MM.1S (cell line): ENCODE measurements around the gene CDC23.
A peak's percentile ranks its signal among the peaks of the same experiment; 100 is the strongest.

ENCODE experiments used
- DNase-seq: peaks from one replicate; pipeline ENCODE4 v3.0.0-alpha.2; 2015
- H2AFZ ChIP-seq: fragments of 300-600 bp; sonication (generic); 2 replicates; pipeline ENCODE4 v1.6.0; 2016; ENCODE audit warnings: antibody characterized with exemption, low read length
- H3F3A ChIP-seq: fragments of 300-600 bp; sonication (generic); 2 replicates; pipeline ENCODE4 v1.6.1; 2016; ENCODE audit warnings: mild to moderate bottlenecking, antibody characterized with exemption, low read length, moderate library complexity, mixed read lengths; ENCODE audit not compliant: insufficient read depth
- H3K27ac ChIP-seq: fragments of 300-600 bp; sonication (generic); 2 replicates; pipeline ENCODE4 v1.5.1; 2016; ENCODE audit warnings: mild to moderate bottlenecking, low read length
- H3K27me3 ChIP-seq: fragments of 300-600 bp; sonication (generic); replicated peaks from 2 replicates; pipeline ENCODE4 v1.6.0; 2016; ENCODE audit warnings: low read length; ENCODE audit not compliant: insufficient read depth
- H3K36me3 ChIP-seq: fragments of 300-600 bp; sonication (generic); replicated peaks from 2 replicates; pipeline ENCODE4 v1.6.1; 2016; ENCODE audit warnings: mild to moderate bottlenecking, low read length, mixed read lengths; ENCODE audit not compliant: insufficient read depth
- H3K4me1 ChIP-seq: fragments of 300-600 bp; sonication (generic); 2 replicates; pipeline ENCODE4 v1.6.1; 2016; ENCODE audit warnings: low read length, mixed read lengths
- H3K4me2 ChIP-seq: fragments of 300-600 bp; sonication (generic); 2 replicates; pipeline ENCODE4 v1.6.0; 2016; ENCODE audit warnings: low read depth, low read length
- H3K4me3 ChIP-seq: fragments of 300-600 bp; sonication (generic); 2 replicates; pipeline ENCODE4 v1.5.1; 2016; ENCODE audit warnings: low read length, mixed read lengths
- H3K79me2 ChIP-seq: fragments of 300-600 bp; sonication (generic); 2 replicates; pipeline ENCODE4 v1.6.1; 2016; ENCODE audit warnings: mixed run types, low read length, mixed read lengths
- H3K9ac ChIP-seq: fragments of 300-600 bp; sonication (generic); 2 replicates; pipeline ENCODE4 v1.6.1; 2016; ENCODE audit warnings: low read length, mixed read lengths
- H3K9me2 ChIP-seq: fragments of 300-600 bp; sonication (generic); replicated peaks from 2 replicates; pipeline ENCODE4 v1.6.1; 2016; ENCODE audit warnings: mild to moderate bottlenecking, low read length, mixed read lengths; ENCODE audit not compliant: insufficient read depth
- H3K9me3 ChIP-seq: fragments of 300-600 bp; sonication (generic); replicated peaks from 2 replicates; pipeline ENCODE4 v1.6.1; 2016; ENCODE audit warnings: mild to moderate bottlenecking, low read length, mixed read lengths; ENCODE audit not compliant: insufficient read depth
- H4K20me1 ChIP-seq: fragments of 300-600 bp; sonication (generic); 2 replicates; pipeline ENCODE4 v1.6.1; 2016; ENCODE audit warnings: mild to moderate bottlenecking, low read length, moderate library complexity, mixed read lengths; ENCODE audit not compliant: insufficient read depth
- EZH2 ChIP-seq: fragments of 300-600 bp; sonication (generic); optimal IDR thresholded peaks from 2 replicates; pipeline ENCODE3; 2017; ENCODE audit warnings: low read depth, mild to moderate bottlenecking, antibody characterized with exemption, low read length, mixed read lengths
- EZH2phosphoT487 ChIP-seq: fragments of 300-600 bp; sonication (generic); IDR thresholded peaks from 2 replicates; pipeline ENCODE4 v1.6.1; 2018; ENCODE audit warnings: antibody characterized with exemption, low read length
- TF ChIP-seq, protein P1 (sequence below): fragments of 300-600 bp; sonication (generic); IDR thresholded peaks from 2 replicates; pipeline ENCODE4 v1.5.1; 2016; ENCODE audit warnings: antibody characterized with exemption, low read length, mixed read lengths

The CDC23 gene

DNA sequence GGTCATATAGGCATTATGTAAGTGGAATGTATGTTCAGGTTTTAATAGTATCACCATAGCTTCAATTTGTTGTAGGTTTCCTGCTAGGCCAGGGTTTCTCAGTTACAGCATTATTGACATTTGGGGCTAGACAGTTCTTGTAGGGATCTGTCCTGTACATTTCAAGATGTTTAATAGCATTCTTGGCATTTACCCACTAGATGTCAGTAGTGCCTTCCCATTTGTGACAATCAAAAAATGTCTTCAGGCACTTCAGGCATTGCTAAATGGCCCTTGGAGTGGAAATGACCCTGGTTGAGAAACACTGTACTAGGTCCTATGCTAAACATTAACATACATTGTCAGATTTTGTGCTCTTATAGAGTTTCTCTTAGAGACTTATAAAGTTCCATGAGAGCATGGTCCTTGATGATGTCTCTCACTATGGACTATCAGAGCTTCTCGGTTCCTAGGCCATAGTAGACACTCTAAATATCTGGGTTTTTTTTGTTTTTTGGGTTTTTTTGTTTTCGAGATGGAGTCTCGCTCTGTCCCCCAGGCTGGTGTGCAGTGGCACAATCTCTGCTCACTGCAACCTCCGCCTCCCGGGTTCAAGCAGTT is 32.8 kb downstream of the CDC23 start:
- Histone ChIP-seq H3F3A (peaks cover 23% of the 10 kb centered on the region), H3K9ac (peak overlapping the region; percentile 60; the same call in 1 of the 2 replicates), H3K36me3 (peaks cover 24% of the 10 kb centered on the region), H3K79me2 (peaks cover 58% of the 10 kb centered on the region), H2AFZ (no peak overlapping the region), H3K9me3 (no peaks in the 10 kb centered on the region), H3K4me3 (peak overlapping the region; percentile 77), H3K4me2 (peak overlapping the region; percentile 83), H3K9me2 (no peaks in the 10 kb centered on the region), H3K27me3 (no peaks in the 10 kb centered on the region), H3K4me1 (peaks cover 8% of the 10 kb centered on the region), H3K27ac (no peak overlapping the region), H4K20me1 (no peaks in the 10 kb centered on the region)
- DNase-seq: peak; percentile 78
- TF ChIP-seq, protein P1, sequence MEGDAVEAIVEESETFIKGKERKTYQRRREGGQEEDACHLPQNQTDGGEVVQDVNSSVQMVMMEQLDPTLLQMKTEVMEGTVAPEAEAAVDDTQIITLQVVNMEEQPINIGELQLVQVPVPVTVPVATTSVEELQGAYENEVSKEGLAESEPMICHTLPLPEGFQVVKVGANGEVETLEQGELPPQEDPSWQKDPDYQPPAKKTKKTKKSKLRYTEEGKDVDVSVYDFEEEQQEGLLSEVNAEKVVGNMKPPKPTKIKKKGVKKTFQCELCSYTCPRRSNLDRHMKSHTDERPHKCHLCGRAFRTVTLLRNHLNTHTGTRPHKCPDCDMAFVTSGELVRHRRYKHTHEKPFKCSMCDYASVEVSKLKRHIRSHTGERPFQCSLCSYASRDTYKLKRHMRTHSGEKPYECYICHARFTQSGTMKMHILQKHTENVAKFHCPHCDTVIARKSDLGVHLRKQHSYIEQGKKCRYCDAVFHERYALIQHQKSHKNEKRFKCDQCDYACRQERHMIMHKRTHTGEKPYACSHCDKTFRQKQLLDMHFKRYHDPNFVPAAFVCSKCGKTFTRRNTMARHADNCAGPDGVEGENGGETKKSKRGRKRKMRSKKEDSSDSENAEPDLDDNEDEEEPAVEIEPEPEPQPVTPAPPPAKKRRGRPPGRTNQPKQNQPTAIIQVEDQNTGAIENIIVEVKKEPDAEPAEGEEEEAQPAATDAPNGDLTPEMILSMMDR: peak; percentile 71
- TF ChIP-seq EZH2phosphoT487: no peak

DNA sequence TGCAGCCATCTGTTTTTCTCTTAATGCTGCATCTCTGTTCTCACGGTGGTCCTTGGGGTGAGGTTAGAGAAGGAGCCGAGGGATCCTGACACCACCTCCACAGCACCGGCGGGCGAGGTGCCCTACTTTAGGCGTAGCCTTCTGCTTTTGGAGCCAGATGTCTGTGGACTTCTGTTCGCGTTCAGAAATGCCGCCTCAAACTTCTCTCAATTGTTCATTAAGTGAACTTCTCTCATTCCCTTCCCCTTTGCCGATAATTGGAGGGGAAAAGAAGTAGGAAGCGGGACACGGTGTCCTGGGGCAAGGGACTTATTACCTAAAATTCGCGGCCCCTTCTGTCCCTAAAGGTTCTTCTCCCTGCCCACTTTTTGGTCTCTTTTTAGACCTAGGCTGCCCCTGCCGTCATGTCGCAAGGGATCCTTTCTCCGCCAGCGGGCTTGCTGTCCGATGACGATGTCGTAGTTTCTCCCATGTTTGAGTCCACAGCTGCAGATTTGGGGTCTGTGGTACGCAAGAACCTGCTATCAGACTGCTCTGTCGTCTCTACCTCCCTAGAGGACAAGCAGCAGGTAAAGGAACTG is 33.8 kb downstream of the CDC23 start:
- H4K20me1 ChIP-seq: no peaks in the 10 kb centered on the region
- no peaks in the 10 kb centered on the region for H3K9me2 ChIP-seq
- H3K9ac ChIP-seq: peak overlapping the region; percentile 60; the same call in 1 of the 2 replicates
- no peaks in the 10 kb centered on the region for H3K9me3 ChIP-seq
- peaks cover 16% of the 10 kb centered on the region for H3F3A ChIP-seq
- peak overlapping the region; percentile 77 for H3K4me3 ChIP-seq
- DNase-seq: peak; percentile 9
- peak overlapping the region; percentile 73 for H2AFZ ChIP-seq
- no peak for TF ChIP-seq EZH2
- no peak for TF ChIP-seq EZH2phosphoT487
- TF ChIP-seq, protein P1: no peak
- peaks cover 66% of the 10 kb centered on the region for H3K79me2 ChIP-seq
- peak overlapping the region; percentile 83 for H3K4me2 ChIP-seq
- peak overlapping the region; percentile 73; the same call in 1 of the 2 replicates for H3K27ac ChIP-seq
- H3K27me3 ChIP-seq: no peaks in the 10 kb centered on the region
- H3K36me3 ChIP-seq: peaks cover 25% of the 10 kb centered on the region
- H3K4me1 ChIP-seq: peaks cover 5% of the 10 kb centered on the region; the same call in 1 of the 2 replicates

DNA sequence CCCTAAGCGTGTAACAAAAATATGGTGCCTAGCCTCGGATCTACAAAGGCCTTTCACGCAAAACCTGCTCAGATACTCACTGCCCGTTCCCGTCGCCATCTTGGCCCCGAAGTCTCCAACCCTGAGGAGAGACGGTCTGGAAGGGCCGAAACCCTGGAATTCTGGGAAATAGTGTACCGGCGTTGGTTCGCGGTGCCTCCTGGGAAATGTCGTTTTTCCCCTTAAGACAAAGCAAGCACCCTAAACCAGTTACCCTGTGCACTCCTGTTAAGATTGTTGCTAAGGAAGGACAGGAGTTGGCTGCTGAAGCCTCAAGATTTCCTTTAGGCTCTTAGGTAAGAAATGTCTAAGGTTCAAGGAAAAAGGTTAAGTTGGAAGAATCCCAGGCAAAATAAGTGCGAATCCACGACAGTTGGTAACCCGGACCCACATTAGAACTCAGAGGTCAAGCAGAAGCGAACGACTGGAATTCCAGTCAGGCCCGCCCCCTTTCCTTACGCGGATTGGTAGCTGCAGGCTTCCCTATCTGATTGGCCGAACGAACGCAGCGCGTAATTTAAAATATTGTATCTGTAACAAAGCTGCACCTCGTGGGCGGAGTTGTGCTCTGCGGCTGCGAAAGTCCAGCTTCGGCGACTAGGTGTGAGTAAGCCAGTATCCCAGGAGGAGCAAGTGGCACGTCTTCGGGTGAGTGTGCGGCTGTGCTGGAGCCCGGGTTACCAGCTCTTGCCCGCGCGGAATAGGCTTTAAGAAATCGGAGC is 34.4 kb downstream of the CDC23 start, which contains the start of the genes BRD8 and KIF20A:
TSS of gene BRD8 (minus strand) at position 115 of the 761 bp plus-strand sequence. CDS start at position 99, 16 bp downstream.
TSS of gene KIF20A (plus strand) at position 597 of the 761 bp plus-strand sequence. CDS start 569 bp downstream, outside the sequence.
- Histone ChIP-seq H3F3A (peaks cover 16% of the 10 kb centered on the region), H2AFZ (peak within 1 kb of the TSS; percentile 87), H3K9ac (peak within 1 kb of the TSS; percentile 75), H3K27me3 (no peaks in the 10 kb centered on the region), H3K9me2 (no peaks in the 10 kb centered on the region), H3K27ac (peak within 1 kb of the TSS; percentile 73; the same call in 1 of the 2 replicates), H3K36me3 (peaks cover 22% of the 10 kb centered on the region), H3K4me2 (peak within 1 kb of the TSS; percentile 83), H3K4me1 (peaks cover 5% of the 10 kb centered on the region; the same call in 1 of the 2 replicates), H3K4me3 (peak within 1 kb of the TSS; percentile 77), H3K79me2 (peaks cover 68% of the 10 kb centered on the region), H3K9me3 (no peaks in the 10 kb centered on the region), H4K20me1 (no peaks in the 10 kb centered on the region)
- DNase-seq: peak; percentile 98
- no peak for TF ChIP-seq EZH2
- no peak for TF ChIP-seq EZH2phosphoT487
- TF ChIP-seq, protein P1: no peak
